A673 (cell line): ENCODE results near the gene ARHGAP18. TPM values are rescaled to one million over a fixed set of nuclear protein-coding genes. Genes with fewer than 3 reads are reported as not detected.

ENCODE experiments used
- BruUV-seq: library from RNA; stranded (reverse); fragments of 400-500 nt; replicated peaks from 2 replicates; lab custom pipeline; 2021; lab: Mats Ljungman, UMichigan
- CTCF ChIA-PET: fragments of 300-600 bp; sonication (Branson Sonifier 250); formaldehyde crosslinking; loops from one replicate; lab custom pipeline; 2022; ENCODE audit warnings: antibody characterized with exemption; lab: Charles Lee
- POLR2A ChIA-PET: fragments of 300-600 bp; sonication (Branson Sonifier 250); formaldehyde crosslinking; loops from one replicate; lab custom pipeline; 2022; ENCODE audit warnings: antibody characterized with exemption; ENCODE audit not compliant: low non-redundant PET; lab: Charles Lee
- DNase-seq: peaks from one replicate; pipeline ENCODE4 v3.0.0-alpha.2; 2015; ENCODE audit warnings: low spot score
- H3K27ac ChIP-seq: fragments of 200-600 bp; sonication (generic); 2 replicates; pipeline ENCODE4 v1.5.1; 2016; ENCODE audit warnings: mixed run types, low read depth, mild to moderate bottlenecking, mixed read lengths, antibody characterized with exemption, low read length; ENCODE audit not compliant: poor library complexity, severe bottlenecking
- H3K27me3 ChIP-seq: fragments of 200-600 bp; sonication (generic); replicated peaks from 2 replicates; pipeline ENCODE4 v1.6.1; 2017; ENCODE audit warnings: mixed run types, low read depth, mild to moderate bottlenecking, mixed read lengths, antibody characterized with exemption, low read length; ENCODE audit not compliant: insufficient read depth, poor library complexity
- H3K36me3 ChIP-seq: fragments of 200-600 bp; sonication (generic); 2 replicates; pipeline ENCODE4 v1.6.1; 2016; ENCODE audit warnings: mixed run types, mild to moderate bottlenecking, mixed read lengths, antibody characterized with exemption, low read length; ENCODE audit not compliant: insufficient read depth, poor library complexity, severe bottlenecking
- H3K4me1 ChIP-seq: fragments of 200-600 bp; sonication (generic); 2 replicates; pipeline ENCODE4 v1.6.1; 2017; ENCODE audit warnings: mixed run types, mild to moderate bottlenecking, mixed read lengths, antibody characterized with exemption, low read length; ENCODE audit not compliant: insufficient read depth, poor library complexity, severe bottlenecking
- H3K4me3 ChIP-seq: fragments of 200-600 bp; sonication (generic); 2 replicates; pipeline ENCODE4 v1.5.1; 2016; ENCODE audit warnings: low read depth, mixed run types, mild to moderate bottlenecking, mixed read lengths, low read length; ENCODE audit not compliant: poor library complexity, severe bottlenecking
- H3K9me3 ChIP-seq: fragments of 200-600 bp; sonication (generic); 2 replicates; pipeline ENCODE4 v1.6.1; 2016; ENCODE audit warnings: mixed run types, low read depth, mild to moderate bottlenecking, mixed read lengths, antibody characterized with exemption, low read length; ENCODE audit not compliant: poor library complexity, severe bottlenecking
- EZH2 ChIP-seq: fragments of 200-600 bp; sonication (generic); IDR thresholded peaks from 2 replicates; pipeline ENCODE4 v1.6.1; 2017; ENCODE audit warnings: borderline replicate concordance, low read depth, mild to moderate bottlenecking, mixed read lengths, antibody characterized with exemption, low read length; ENCODE audit not compliant: poor library complexity, severe bottlenecking
- intact Hi-C: fragments of 100-400 bp; cut with micrococcal nuclease; formaldehyde crosslinking; loops from one replicate; pipeline ENCODE4 v1.10.0; 2022; ENCODE audit not compliant: unreplicated experiment
- total RNA-seq: library from RNA; stranded (reverse); gene quantifications from 2 replicates; pipeline ENCODE4 v1.2.3, GENCODE V29; 2021
- TF ChIP-seq, protein P1 (sequence below): fragments of 300-800, 200-600 bp; sonication (generic); conservative IDR thresholded peaks from 2 replicates; pipeline ENCODE4 v1.5.1; 2017; ENCODE audit warnings: low read depth, mild to moderate bottlenecking, antibody characterized with exemption, low read length, moderate library complexity, mixed read lengths

The ARHGAP18 gene
- total RNA-seq, 1 experiment from 2014 or later, result 14.2 TPM

DNA sequence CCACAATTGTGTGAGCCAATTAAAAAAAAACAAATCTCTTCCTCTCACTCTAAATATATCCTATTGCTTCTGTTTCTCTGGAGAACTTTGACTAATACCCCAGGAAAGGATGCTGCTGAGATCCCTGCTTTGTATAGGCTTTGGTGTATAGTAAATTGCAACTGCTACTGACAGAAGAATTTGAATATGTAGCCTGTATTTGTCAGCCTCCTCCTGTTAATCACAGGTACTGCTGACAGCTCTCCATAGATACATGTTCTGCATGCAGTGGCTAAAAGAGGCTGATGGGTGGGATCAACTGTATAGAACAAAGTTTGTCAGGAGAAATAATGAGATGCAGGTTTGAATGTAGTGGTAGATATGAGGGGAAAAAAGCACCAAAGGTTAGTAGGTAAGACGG lies 95.0 kb downstream of the ARHGAP18 start:
- ChIA-PET CTCF (no interaction called here), POLR2A (no interaction called here)
- no peak overlapping the region for H3K27ac ChIP-seq
- intact Hi-C loops, result no loop called here
- peaks cover 13% of the 10 kb centered on the region for H3K4me1 ChIP-seq
- DNase-seq, result peak; percentile 23
- no peak overlapping the region for H3K4me3 ChIP-seq
- TF ChIP-seq, protein P1, sequence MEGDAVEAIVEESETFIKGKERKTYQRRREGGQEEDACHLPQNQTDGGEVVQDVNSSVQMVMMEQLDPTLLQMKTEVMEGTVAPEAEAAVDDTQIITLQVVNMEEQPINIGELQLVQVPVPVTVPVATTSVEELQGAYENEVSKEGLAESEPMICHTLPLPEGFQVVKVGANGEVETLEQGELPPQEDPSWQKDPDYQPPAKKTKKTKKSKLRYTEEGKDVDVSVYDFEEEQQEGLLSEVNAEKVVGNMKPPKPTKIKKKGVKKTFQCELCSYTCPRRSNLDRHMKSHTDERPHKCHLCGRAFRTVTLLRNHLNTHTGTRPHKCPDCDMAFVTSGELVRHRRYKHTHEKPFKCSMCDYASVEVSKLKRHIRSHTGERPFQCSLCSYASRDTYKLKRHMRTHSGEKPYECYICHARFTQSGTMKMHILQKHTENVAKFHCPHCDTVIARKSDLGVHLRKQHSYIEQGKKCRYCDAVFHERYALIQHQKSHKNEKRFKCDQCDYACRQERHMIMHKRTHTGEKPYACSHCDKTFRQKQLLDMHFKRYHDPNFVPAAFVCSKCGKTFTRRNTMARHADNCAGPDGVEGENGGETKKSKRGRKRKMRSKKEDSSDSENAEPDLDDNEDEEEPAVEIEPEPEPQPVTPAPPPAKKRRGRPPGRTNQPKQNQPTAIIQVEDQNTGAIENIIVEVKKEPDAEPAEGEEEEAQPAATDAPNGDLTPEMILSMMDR, result no peak
- no peak for TF ChIP-seq EZH2
- no peaks in the 10 kb centered on the region for H3K9me3 ChIP-seq
- no peaks in the 10 kb centered on the region for H3K27me3 ChIP-seq
- H3K36me3 ChIP-seq, result no peaks in the 10 kb centered on the region
- BruUV-seq, result no TSS peak

DNA sequence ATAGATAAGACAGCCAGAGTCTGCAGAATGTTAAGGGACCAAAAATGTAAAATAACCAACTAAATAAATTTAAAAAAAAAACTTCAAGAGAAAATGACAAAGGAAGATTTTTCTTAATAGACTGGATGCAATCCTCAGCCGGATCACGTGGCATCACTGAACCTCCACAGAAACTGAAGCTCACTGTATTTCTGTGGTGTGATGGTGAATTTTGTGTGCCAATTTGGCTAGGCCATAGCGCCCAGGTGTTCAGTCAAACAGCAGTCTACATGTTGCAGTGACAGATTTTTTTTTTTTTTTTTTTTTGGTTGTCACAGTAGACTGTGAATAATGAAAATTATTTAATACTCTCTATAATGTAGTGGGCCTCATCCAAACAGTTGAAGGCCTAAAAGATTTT lies 95.5 kb downstream of the ARHGAP18 start:
- Histone ChIP-seq H3K36me3 (no peaks in the 10 kb centered on the region), H3K4me1 (peaks cover 19% of the 10 kb centered on the region), H3K27ac (no peak overlapping the region), H3K4me3 (no peak overlapping the region), H3K9me3 (no peaks in the 10 kb centered on the region), H3K27me3 (no peaks in the 10 kb centered on the region)
- ChIA-PET POLR2A (interaction anchor here (0.7 kb wide), 1 partner anchor 21 kb away, joined by 7 read pairs; no protein-coding TSS in a partner anchor), CTCF (no interaction called here)
- DNase-seq, result no peak
- intact Hi-C loops, result no loop called here
- TF ChIP-seq EZH2, result no peak
- TF ChIP-seq, protein P1, result no peak
- no TSS peak for BruUV-seq

DNA sequence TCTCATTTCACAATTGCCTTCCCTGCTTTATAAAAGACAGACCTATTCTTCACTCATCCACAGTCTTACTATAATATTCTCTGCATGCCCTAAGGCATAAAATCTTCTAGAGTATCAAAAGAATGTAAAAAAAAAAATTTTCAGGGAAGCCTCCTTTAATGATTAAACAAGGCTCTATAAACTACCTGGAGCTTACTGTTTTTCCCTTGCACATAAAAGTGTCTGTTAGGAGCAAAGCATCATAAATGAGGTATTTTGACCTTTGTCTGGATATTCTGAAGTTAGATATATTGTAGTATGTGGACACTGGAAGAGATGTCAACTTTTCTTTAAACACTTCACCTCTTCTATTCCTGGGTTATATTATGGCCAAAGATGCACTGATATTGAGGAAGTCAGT lies 97.5 kb downstream of the ARHGAP18 start:
- ChIA-PET CTCF (no interaction called here), POLR2A (no interaction called here)
- TF ChIP-seq, protein P1, result no peak
- no peak for DNase-seq
- H3K4me1 ChIP-seq, result peaks cover 39% of the 10 kb centered on the region
- intact Hi-C loops, result no loop called here
- H3K36me3 ChIP-seq, result no peaks in the 10 kb centered on the region
- H3K9me3 ChIP-seq, result no peaks in the 10 kb centered on the region
- no TSS peak for BruUV-seq
- no peaks in the 10 kb centered on the region for H3K27me3 ChIP-seq
- no peak overlapping the region for H3K27ac ChIP-seq
- no peak overlapping the region for H3K4me3 ChIP-seq
